Fibroblast of the conjunctiva (primary cell): ENCODE measurements around the gene ANK2.

Experiments used
- DNase-seq: peaks from one replicate; pipeline ENCODE4 v3.0.0-alpha.2; 2010; ENCODE audit warnings: low read depth

Gene ANK2

DNA sequence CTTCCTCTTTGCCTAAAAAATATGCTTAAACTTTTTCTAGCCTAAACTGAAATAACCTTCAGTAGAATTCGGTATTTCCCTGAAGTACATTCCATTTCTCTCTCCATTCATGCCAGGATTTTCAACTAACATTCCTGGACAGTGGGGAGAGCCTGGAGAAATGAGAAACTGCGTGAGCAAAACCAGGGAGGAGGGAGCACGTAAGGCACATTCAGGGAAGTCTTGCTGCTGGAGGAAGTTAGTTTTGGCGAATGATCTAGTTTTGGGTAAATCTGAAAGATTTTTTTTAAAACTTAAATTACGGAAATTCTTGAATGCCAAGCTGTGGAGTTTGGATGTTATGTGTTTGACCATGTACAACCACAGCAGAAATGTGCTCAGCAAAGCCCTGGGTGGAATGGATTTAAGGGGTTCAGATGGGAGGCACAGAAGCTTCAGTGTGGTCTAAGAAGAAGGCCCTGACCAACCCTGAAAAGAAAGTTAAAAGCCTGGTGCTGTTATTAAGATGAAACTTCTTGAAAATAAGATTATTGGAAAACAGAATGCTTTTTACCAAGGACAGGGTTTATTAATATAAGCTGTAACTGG, 347.8 kb downstream of the ANK2 start:
- DNase-seq = peak; percentile 60

DNA sequence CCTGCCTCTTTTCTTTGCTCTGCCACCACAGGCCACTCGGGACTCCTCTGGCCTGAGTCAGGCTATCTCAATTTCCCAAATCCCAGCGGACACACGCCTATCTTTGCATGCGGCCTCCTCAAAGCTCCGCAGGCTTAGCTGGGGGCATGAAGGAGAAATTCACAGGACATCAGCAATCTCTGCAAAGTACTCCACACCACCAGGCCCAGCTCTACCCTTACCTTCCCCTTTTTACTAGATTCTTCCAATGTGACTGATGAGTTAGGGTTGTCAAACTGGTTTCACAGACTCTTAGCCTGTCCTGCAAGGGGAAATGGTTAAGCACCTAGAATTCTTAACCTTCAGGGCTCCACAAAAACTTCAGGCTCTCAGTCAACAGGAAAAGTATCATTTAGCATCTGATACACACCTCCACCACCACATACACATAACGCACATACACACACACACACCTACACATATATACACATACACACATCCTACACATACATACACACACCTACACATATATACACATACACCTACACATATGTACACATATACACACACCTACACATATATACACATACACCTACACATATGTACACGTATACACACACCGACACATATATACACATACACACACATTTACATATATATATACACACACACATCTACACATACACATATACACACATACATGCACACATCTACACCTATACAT, 349.1 kb downstream of the ANK2 start:
- DNase-seq = no peak

DNA sequence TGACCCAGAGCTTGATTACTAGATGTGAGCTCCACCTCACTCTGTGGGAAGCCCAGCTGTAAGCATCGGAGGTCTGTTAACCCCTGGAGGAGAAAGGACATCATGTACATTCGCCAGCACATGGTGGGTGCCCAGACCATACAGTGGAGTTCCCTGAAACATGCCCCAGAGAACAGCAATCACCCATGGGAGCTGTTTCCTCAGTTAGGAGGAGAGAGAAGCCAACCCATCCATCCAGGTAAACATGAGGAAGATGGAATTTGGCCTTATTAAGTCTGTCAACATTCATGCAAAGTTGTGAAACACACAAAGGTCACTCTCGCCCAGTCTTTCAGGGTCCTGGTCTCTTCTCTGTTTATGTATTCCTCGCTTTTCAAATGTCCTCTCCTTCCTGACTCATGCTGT, 354.7 kb downstream of the ANK2 start:
- DNase-seq = no peak

DNA sequence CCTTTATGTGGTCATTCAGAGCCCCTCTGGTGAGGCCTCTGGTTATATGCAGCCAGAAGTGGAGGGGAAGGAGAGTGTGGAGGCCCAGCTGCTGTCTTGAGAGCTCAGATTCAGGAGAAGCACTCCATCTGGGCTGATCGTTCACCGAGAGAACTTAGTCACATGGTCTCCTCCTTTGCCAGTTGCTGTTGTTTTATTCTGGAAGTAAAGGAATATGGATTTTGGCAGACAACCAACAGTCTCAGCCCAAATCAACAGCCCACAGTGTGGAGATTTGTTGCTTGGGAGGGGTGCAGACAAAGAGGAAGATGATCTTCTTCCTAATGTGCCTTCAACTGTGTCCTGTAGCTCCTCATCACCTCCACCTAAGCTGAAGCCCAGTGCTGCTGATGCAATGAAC, 355.4 kb downstream of the ANK2 start:
- DNase-seq = no peak

DNA sequence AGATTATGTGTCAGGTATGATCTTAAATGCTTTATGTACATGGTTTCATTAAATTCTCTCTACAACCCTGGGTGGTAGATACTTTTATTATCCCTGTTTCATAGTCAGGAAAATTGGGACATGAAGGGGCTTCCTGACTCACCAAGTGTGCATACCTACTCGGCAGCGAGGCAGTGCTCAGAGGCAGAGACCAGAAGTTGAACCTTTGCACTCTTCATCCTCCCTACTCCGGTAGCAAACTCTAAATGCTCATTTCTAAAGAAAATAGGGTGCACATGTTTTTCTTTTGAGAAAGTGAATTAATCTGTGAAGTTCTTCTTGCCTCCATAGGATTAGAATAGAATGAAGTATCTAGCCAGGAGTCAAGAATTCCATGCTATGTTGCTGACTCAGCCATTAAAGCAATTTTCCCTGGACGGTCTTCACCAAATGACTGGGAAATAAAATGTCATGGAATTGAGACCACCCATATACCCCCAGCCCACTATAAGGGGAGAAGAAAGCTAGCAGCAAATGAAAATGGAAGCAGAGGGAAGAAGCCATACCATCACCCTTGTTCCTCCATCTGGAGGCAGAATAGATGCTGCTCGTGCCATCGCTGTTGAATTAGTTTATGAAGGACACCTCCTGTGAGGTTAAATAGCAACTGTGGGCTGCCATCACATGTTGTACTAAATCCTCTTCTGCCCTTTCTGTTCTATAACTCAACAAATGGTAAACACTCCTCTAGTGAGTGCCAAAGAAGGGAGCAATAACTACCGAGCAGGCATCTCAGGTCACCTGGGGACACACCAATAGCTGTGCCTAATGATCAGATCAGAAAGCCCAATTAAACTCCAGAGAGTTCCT, 356.6 kb downstream of the ANK2 start:
- DNase-seq = no peak

DNA sequence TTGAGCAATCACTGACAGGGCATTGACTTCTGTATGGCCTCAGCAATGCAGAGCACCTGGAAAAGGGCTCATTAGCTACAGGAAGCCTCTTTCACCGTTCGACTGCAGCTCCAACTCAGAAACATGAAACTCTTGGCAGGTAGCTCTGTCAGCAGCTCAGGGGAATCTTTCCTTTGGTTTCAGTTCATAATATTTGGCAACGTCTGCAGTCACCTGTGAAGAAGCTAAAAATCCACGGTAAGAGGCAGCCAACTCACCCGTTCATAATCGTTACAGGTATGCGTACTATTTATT, 357.2 kb downstream of the ANK2 start:
- DNase-seq = no peak

DNA sequence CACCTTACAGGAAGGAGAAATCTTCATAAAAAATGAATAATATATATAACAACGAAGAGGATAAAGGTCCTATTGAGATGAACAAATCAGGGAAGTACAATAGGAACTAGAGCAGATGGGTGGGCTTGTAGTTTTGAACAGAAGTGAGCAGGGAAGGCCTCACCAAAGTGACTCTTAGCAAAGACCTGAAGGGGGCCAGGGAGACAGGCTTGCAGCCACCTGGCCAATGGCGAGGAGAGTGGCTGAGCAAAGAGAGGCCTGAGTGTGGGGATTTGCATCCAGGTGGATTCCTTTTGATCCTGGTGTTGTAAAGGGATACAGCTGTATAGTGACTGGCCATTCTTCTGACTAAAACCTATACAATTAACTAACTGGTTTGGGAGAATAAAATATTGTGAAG, 358.0 kb downstream of the ANK2 start:
- DNase-seq = no peak

DNA sequence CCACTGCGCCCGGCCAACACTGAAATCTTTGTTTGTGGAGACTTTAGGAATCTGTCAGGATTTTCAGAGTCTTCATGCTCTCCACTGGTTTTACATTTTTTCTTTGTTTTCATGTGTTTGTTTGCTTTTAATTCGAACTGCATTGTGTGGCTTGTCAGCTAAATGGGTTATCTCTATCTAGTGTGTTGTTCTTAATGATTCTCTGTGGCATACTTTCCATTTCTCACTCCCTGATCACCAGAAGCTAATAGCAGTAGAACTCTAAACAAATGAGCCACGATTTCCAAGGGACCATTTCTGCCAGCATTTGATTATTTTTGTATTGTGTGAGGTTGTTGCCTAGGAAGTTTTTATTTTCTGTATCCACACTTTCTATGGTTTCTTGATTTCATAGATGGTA, 359.7 kb downstream of the ANK2 start:
- DNase-seq = no peak

DNA sequence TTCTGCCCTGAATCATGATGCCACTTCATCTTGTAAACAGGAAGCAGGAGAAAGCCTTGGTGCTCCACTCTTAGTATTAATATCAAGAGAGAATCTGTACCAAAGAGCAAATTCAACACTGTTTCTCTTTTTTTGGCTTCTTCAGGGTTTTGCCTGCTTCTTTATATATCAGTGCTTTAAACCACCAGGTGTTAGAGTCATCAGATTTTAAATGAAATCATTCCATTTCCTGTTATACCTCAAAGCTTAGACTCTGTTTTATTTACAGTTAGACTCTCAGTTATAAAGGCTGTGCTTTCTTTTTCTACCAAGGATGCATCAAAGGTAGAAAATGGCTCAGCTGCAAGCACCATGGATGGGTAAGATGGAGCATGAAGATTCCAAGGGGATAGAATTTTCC, 361.2 kb downstream of the ANK2 start:
- DNase-seq = no peak

DNA sequence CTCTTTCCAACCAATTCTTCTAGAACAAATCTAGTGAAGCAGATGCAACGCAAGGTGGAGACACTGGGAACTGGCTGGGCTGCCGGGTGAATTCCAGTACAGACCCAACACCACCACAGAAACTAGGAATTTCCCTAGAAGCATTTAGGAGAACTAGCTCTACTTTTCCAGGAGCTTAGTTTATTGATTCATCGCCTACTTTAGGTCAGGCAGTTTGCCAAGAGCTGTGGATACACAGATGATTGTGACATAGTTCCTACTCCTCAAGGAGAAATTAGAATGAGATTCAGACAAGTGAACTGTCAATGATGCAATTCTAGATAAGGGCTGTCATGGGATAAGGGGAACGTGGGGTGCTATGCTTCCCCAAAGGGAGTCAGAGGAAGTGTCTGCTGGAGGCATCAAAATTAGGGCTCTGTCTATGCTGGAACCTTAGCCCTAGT, 362.1 kb downstream of the ANK2 start:
- DNase-seq = peak; percentile 60

DNA sequence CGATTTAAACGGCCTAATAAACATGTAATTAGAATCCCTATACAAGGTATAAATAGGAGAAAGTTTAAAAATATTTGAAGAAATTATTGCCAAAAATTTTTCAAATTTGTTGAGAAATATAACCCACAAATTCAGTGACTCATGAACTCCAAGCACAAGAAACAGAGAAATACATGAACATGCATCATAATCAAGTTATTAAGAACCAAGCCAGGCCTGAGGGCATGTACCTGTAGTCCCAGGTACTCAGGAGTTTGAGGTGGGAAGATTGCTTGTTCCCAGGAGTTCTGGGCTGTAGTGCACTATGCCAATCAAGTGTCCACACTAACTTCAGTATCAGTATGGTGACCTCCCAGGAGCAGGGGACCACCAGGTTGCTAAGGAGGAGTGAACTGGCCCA, 370.2 kb downstream of the ANK2 start:
- no peak for DNase-seq

DNA sequence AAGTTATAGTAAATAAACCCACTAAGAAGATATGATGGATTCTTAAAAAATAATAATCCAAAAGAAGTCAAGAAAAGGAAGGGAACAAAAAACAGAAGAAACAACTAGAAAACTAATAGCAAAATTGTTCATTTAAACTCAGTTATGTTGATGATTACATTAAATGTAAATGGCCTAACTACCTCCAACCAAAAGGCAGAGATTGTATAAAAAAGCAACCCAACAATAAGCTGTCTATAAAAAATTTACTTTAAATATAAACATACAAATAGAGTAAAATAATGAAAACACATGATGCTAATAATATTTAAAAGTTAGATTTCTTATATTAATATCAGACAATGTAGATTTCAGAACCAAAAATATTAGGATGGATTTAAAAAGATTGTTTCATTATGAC, 371.5 kb downstream of the ANK2 start:
- DNase-seq = no peak

DNA sequence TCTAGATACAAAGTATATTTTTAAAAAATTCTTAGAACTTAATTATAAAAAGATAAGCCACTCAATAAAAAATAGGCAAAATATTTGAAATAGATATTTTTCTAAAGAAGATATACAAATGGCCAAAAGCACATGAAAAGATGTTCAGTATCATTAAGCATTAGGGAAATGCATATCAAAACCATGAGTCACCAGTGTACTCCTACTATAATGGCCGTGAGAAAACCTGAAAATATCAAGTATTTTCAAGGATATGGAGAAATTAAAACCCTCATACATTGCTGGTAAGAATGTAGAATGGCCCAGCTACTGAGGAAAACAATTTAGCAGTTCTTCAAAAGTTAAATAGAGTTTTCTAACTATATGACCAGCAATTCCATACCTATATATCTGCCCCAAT, 374.2 kb downstream of the ANK2 start:
- DNase-seq = no peak

DNA sequence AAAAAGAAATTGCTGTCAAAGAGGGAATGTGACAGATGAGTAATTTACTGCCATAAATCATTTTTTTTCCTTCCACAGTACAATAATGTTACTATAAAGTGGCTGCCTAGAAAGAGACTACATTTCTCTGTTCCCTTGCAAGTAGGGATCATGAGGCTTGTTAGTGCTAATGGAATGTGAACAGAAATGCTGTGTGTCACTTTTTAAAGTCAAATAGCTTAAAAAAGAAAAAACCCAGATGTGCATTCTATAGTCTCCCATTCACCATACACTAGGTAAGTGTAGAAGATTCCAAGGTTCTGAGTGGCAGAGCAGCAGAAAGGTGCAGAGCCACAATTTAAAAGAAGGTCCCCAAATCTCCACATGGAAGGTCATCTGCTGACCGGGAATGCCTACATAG, 383.7 kb downstream of the ANK2 start:
- DNase-seq = no peak
